SK-N-SH treated with all-trans-retinoic acid at 6 μM for 48 hours (cell line): ENCODE results near the gene PPBP.

Experiments used
- ARNTL ChIP-seq: fragments of 450-650 bp; formaldehyde crosslinking; IDR thresholded peaks from 2 replicates; pipeline ENCODE4 v1.5.0; 2020; ENCODE audit warnings: low read depth, mild to moderate bottlenecking, moderate library complexity, borderline replicate concordance
- CSDC2 ChIP-seq: fragments of 250-450 bp; sonication (Bioruptor Pico); IDR thresholded peaks from 2 replicates; pipeline ENCODE4 v1.5.0; 2020; ENCODE audit warnings: mild to moderate bottlenecking, moderate library complexity
- ISL1 ChIP-seq: fragments of 250-450 bp; sonication (Bioruptor Pico); IDR thresholded peaks from 2 replicates; pipeline ENCODE4 v2.1.2; 2022; ENCODE audit warnings: mild to moderate bottlenecking, moderate library complexity
- PATZ1 ChIP-seq: fragments of 250-450 bp; sonication (Bioruptor Pico); IDR thresholded peaks from 2 replicates; pipeline ENCODE4 v1.8.0; 2020; ENCODE audit warnings: mild to moderate bottlenecking, moderate library complexity, borderline replicate concordance
- POU6F1 ChIP-seq: fragments of 250-450 bp; sonication (Bioruptor Pico); IDR thresholded peaks from 2 replicates; pipeline ENCODE4 v1.8.0; 2021; ENCODE audit warnings: low read depth, mild to moderate bottlenecking, moderate library complexity, borderline replicate concordance
- PPARA ChIP-seq: fragments of 250-450 bp; sonication (Bioruptor Pico); IDR thresholded peaks from 2 replicates; pipeline ENCODE4 v1.5.0; 2020; ENCODE audit warnings: mild to moderate bottlenecking, borderline replicate concordance
- RARB ChIP-seq: fragments of 250-450 bp; sonication (Bioruptor Pico); IDR thresholded peaks from 2 replicates; pipeline ENCODE4 v1.8.0; 2021; ENCODE audit warnings: mild to moderate bottlenecking, moderate library complexity
- TSHZ2 ChIP-seq: fragments of 250-450 bp; sonication (Bioruptor Pico); IDR thresholded peaks from 2 replicates; pipeline ENCODE4 v1.5.0; 2020; ENCODE audit warnings: mild to moderate bottlenecking, moderate library complexity
- ZC3H10 ChIP-seq: fragments of 250-450 bp; sonication (Bioruptor Pico); IDR thresholded peaks from 2 replicates; pipeline ENCODE4 v1.5.1; 2021; ENCODE audit warnings: mild to moderate bottlenecking, moderate library complexity
- ZFP30 ChIP-seq: fragments of 450-650 bp; formaldehyde crosslinking; IDR thresholded peaks from 2 replicates; pipeline ENCODE4 v1.5.0; 2022; ENCODE audit warnings: mild to moderate bottlenecking, moderate library complexity
- TF ChIP-seq, protein P1 (sequence below): fragments of 250-450 bp; sonication (Bioruptor Pico); IDR thresholded peaks from 2 replicates; pipeline ENCODE4 v1.5.1; 2021; ENCODE audit warnings: mild to moderate bottlenecking, moderate library complexity

GRCh38 chr4:74009307-74009706 lies 21.3 kb upstream of the PPBP start:
- TF ChIP-seq CSDC2 (CRISPR knock-in tag) (no peak), ZFP30 (CRISPR knock-in tag) (no peak), POU6F1 (CRISPR knock-in tag) (no peak), ZC3H10 (CRISPR knock-in tag) (no peak), RARB (no peak), TSHZ2 (no peak), ARNTL (CRISPR knock-in tag) (no peak), ISL1 (CRISPR knock-in tag) (no peak), PATZ1 (CRISPR knock-in tag) (no peak), PPARA (CRISPR knock-in tag) (no peak)
- TF ChIP-seq, protein P1, sequence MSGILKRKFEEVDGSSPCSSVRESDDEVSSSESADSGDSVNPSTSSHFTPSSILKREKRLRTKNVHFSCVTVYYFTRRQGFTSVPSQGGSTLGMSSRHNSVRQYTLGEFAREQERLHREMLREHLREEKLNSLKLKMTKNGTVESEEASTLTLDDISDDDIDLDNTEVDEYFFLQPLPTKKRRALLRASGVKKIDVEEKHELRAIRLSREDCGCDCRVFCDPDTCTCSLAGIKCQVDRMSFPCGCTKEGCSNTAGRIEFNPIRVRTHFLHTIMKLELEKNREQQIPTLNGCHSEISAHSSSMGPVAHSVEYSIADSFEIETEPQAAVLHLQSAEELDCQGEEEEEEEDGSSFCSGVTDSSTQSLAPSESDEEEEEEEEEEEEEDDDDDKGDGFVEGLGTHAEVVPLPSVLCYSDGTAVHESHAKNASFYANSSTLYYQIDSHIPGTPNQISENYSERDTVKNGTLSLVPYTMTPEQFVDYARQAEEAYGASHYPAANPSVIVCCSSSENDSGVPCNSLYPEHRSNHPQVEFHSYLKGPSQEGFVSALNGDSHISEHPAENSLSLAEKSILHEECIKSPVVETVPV (CRISPR knock-in tag), result no peak
